NCI-H2081 treated with DMSO at 0.1 percent for 48 hours (cell line): ENCODE results near the gene ITPA.
"Not testable (repeated sequence)": the region's sequence is repeated elsewhere in the genome, so short reads cannot be mapped to it uniquely, and the experiment has no call there.

ENCODE experiments used
- DNase-seq: peaks from one replicate; lab custom pipeline; 2025; lab: John Stamatoyannopoulos, UW

Gene ITPA

DNA sequence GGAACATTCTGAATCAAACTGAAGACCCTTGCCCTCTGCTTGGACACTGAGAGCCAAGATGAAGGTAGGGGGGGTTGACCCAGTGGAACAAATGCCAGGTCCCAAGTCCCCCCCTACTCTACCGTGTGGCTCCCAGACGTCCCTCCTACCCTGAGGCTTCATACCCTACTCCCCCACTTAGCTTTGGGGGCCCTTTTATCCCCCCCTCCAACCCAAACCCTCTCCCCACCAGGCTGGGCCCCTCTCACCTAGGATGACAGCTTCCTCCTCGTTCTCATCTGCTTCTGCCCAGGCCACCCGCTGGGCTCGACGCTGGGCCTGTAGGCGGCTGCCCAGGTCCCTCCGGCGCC lies 6.4 kb upstream of the ITPA start:
- DNase-seq, result no peak

GRCh38 chr20:3203315-3204123 lies 5.8 kb upstream of the ITPA start:
- DNase-seq, result peak; percentile 22

DNA sequence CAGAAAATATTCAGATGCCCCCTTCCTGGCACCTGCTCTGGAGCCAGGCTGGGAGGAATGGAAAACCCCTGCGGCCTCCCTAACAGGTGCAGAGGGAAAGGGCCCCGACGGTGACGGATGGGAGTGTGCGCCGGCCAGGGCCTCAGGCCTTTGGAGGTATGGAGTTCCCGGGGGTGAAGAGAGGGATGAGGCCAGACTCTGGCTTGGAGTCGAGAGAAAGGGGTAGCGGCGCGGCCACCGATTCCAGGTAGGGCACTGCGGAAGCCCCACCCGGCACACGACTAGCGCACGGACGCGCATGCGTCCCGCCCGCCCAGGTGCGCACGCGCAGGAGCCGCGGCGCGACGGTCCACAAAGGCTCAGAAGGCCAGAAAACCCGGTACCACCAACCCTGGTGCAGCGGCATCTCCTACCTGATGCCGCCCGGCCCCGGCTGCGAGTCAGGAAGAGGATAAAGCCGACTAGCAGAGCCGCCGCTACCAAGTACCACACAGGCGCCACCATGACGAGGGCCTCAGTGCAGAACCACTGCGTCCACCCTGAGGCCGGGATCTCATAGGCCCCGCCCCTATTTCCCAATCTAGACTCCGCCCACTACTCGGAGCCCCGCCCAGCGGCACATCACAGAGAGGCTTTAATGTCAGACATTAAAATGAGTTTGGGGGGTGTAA lies 5.0 kb upstream of the ITPA start, which contains the start of gene DDRGK1:
TSS of gene DDRGK1 (minus strand) at position 559 of the 671 bp plus-strand sequence. CDS start at position 504, 55 bp downstream.
- no peak for DNase-seq

DNA sequence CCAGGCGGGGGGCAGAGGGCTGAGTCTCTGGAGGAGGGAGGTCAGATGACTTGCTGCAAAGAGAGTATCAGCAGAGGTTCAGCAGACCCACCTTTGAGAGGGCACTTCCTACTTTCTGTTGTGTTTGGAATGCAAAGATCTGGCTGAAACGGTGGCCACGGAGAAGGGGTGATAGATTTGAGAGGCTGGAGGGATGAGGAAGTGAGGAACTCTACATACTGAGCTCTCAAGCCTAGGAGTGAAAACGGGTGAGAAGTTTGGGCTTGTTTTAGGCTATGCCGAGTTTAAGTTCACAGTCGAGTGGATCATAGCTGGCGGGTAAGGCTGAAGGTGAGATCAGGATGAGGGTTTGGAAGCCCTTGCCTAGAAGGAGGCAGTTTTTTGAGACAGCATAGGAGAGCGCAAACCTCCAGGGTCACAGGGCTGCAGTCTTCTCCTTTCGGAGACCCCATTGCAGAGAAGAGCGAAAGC lies 477 bp upstream of the ITPA start:
- DNase-seq, result no peak

DNA sequence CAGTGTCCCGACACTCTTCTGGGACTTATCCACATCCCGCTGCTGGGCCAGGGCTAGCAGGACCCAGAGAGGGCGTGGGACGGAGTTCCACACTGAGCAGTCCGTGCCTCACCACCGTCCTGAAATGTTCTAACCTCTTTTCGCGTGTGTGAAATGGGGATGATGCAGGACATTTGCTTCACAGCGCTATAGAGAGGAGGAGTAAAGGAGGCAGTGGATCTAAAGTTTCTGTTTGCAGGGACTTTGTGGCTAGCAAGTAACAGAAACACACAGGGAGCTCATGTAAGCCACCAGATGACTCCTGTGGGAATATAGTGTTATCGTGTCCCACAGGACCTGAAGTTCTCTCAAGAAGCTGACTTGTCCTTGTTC lies 634 bp downstream of the ITPA start:
- no peak for DNase-seq

- DNase-seq, result no peak
Measured at GRCh38 chr20:3210346-3210745, 1.0 kb downstream of the ITPA start.

DNA sequence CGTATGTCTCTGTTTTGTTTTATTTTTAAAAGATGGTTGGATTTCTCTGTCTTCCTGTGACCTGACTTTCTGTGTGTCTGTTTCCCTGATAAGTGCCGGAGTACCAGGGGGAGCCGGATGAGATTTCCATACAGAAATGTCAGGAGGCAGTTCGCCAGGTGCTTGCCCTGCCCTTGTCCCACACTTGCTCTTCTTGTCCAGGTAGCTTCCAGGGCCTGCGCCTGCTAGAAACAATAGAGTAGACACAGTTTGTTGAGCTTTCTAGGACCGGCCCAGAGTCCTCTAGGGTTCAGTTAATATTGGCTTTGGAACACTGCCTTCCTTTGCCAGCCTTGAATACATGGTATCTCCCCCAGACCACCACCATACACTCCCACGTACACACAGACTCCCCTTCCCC lies 3.9 kb downstream of the ITPA start:
- DNase-seq, result no peak

GRCh38 chr20:3215359-3215917 lies 6.1 kb downstream of the ITPA start:
- not testable (repeated sequence) for DNase-seq

DNA sequence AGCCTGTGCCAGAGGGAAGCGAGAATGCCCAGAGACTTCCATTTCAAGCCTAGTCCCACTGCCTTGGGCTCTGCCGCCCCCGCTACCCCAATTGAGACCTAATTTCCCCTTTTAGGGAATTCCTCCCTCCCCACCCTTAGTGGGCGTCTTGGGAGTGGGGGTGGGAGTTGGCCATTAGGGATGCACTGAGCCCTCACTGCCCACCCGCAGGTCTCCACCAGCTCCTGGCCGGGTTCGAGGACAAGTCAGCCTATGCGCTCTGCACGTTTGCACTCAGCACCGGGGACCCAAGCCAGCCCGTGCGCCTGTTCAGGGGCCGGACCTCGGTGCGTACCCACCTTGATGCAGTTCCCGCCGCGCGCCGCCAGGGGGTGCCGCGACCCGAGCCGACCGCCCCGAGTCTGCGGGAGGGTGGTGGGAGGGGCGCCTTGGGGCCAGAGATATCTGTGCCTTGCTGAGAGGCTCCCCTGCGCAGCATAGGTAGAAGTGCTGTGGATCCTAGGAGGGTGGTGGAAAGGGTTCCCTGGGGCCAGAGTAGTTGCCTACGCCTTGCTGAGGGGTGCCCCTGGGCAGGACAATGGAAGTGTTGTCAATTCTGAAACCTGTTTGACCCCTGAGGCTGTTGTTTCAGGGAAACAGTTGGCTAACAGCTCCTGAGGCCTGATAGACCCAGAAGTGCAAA lies 9.2 kb downstream of the ITPA start:
- DNase-seq, result no peak

DNA sequence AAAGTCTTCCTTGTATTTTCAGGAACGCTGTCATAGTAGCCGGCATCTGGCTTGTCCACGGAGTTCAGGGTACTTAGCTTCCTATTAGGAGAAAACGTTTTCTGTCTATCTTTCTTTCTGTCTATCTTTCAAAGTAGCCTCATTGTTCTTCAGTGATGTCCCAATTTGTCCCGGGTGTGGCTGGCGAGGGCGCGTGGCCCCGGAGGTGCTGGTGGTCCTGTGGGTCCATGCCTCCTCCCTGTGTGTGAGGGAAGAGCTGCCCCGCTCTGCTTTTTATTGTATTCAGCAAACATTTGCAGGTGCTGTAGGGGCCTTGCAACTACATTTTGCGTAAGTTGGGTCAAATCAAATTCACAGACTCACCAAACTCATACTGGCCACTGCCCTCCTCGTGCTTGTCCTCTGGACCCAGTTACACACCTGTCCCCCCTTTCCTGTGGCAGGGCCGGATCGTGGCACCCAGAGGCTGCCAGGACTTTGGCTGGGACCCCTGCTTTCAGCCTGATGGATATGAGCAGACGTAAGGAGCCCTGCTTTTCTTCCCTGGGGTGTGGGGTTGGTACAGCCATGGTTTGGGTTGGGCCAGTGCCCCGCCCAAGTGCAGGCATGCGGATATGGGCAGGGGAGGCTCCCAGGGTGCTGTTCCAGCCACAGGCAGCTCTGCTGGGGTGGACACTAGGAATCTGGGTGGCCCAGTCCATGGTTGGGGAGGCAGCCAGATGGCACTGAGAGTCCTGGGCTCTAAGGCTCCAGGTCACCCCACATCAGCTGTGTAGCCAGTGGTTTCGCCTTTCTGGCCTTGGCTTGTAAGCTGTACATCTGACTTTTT lies 12.3 kb downstream of the ITPA start:
- no peak for DNase-seq

- peak; percentile 94 for DNase-seq
Measured at GRCh38 chr20:3222635-3223600, 13.6 kb downstream of the ITPA start.

DNA sequence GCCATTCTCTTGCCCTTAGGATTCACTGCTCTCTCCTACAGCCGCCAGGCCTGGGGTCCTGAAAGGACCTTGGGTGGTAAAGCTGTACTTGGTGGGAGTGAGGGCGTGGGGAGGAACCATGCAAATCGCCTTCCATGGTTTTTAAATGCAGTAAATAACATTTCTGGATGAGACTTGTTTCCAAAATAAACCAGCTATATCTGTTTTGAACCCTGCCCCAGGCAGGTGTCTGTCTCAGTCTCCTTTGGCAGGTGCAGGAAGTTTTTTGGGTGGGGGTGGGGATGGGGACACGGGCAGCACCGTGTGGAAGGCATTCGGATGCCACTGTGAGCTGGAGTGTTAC lies 14.3 kb downstream of the ITPA start:
- DNase-seq, result peak; percentile 32

DNA sequence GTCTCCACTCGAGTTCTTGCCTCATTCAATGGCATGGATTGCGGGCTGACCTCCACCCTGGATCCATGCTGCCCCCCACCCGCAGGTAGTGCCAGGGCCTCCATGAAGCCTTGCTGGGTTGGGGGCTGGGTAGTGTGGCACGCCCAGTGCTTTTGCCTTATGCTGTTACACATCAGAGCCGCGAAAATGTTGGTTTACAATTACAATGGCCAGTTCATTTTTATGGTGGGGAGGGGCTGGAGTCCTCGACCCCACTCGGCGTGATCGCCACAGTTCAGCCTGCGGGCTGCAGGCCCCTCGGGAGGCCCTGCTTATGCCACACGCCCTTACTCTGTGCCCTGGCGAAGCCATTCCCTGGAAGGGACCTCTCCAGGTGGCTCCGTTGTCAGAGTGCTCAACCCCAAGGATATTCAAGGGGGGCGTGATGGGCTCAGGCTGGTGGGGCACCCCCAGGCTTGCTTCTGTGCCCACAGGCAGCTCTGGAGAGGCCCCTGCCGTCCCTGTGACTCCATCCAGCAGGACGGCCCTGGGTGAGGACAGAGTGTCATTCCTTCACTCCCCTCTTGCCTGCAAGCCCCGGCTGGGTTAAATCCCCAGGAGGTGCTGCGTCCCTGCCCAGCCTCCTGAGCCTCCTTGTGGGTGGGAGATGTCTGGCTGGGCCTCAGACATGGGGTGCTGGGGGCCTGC lies 14.8 kb downstream of the ITPA start:
- DNase-seq, result no peak

DNA sequence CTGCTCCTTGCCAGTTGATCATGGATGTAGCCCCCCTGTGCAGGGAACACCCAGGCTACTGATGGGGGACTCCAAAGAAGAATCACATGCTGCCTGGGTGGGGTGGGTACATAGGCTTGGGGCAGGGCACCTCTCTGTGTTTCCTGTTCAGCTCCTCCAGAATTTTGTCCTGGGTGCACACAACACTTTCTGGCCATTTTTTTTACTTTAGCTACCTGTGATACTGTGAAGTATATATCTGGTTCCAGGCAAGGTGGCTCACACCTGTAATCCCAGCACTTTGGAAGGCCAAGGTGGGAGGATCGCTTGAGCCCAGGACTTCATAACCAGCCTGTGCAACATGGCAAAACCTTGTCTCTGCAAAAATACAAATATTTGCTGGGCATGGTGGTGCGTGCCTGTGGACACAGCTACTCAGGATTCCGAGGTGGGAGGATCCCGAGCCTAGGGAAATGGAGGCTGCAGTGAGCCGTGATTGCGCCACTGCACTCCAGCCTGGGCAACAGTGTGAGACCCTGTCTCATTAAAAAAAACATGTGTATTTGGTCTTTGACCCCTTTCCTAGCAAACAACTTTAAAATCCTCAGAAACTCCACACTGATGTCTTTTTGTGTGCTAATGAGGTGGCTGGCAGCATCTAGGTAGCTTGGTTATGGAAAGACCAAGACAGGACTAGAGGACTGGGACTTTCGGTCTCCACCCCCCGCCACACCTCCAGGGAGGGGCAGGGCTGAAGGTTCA lies 15.6 kb downstream of the ITPA start:
- no peak for DNase-seq

- DNase-seq, result no peak
Measured at GRCh38 chr20:3226093-3226492, 16.8 kb downstream of the ITPA start.

DNA sequence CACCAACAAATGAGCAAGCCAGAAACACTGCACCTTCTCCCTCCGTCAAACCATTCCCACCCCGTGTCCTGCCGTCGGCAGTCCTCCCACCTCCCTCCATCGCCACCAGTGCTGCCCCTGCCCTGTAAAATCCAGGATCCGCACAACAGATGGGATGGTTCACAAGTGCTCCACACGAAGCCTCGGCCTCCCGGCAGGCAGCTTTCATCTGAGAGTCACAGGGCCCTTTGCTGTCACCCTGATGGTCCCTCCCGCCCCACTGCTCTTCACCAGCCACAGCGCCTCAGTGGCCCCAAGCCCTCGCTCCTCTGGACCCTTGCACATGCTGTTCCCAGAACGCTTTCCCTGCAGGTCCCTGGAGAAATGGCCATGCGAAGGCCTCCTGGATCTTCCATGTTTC lies 17.6 kb downstream of the ITPA start:
- DNase-seq, result no peak

DNA sequence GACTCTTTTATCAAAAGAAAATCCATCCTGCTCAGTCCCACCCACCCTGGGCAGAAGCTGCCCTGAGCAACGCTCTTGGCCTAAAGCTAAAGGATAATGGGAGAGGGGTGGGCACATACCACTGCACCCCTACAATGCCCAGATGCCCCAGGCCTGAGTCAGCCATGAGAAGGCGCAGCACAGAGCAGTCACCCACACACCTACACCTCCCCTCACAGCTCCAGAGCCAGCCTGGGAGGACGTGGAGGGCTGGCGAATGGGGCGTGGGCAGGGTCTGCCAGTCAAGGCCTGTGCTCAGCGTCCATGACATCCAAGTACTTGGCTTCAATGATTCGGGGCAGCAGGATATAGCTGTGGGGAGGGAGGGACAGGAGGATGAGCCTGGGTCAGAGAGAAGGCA lies 18.2 kb downstream of the ITPA start:
- DNase-seq, result no peak

GRCh38 chr20:3227936-3228749 lies 18.8 kb downstream of the ITPA start:
- DNase-seq, result no peak

- DNase-seq, result no peak
Measured at GRCh38 chr20:3228750-3229032, 19.4 kb downstream of the ITPA start.
